Activated CD8-positive, alpha-beta memory T cell treated with anti-CD3 and anti-CD28 coated beads, Interleukin-2, amount 50 U/mL, for 4 hours (primary cell): ENCODE results near the gene BCL2L14.

Experiments used
- DNase-seq: peaks from one replicate; pipeline ENCODE4 v3.0.0-alpha.2; 2020

BCL2L14 gene

GRCh38 chr12:12070674-12071656 is at the start of gene BCL2L14:
TSS of gene BCL2L14 (plus strand) at chr12:12070939. CDS start at chr12:12079306, 8,367 bp downstream.
- no peak for DNase-seq

GRCh38 chr12:12022306-12022936 is 48.3 kb upstream of the BCL2L14 start:
- DNase-seq, result no peak

GRCh38 chr12:12023456-12023855 is 47.3 kb upstream of the BCL2L14 start:
- DNase-seq, result no peak

GRCh38 chr12:12024911-12025682 is 45.6 kb upstream of the BCL2L14 start:
- DNase-seq, result no peak

GRCh38 chr12:12025799-12026386 is 44.8 kb upstream of the BCL2L14 start:
- DNase-seq, result no peak

- no peak for DNase-seq
These were observed 41.9 kb upstream of the BCL2L14 start for GRCh38 chr12:12028668-12029402.

GRCh38 chr12:12029653-12030052 is 41.1 kb upstream of the BCL2L14 start:
- no peak for DNase-seq

- DNase-seq, result no peak
These were observed 38.4 kb upstream of the BCL2L14 start for GRCh38 chr12:12032260-12032791.

- DNase-seq, result peak; percentile 75
These were observed 37.6 kb upstream of the BCL2L14 start for GRCh38 chr12:12032851-12033797.

GRCh38 chr12:12033824-12034223 is 36.9 kb upstream of the BCL2L14 start:
- DNase-seq, result no peak

- no peak for DNase-seq
These were observed 36.4 kb upstream of the BCL2L14 start for GRCh38 chr12:12034344-12034743.

- DNase-seq, result no peak
These were observed 35.5 kb upstream of the BCL2L14 start for GRCh38 chr12:12035229-12035628.

- no peak for DNase-seq
These were observed 33.8 kb upstream of the BCL2L14 start for GRCh38 chr12:12036901-12037300.

- no peak for DNase-seq
These were observed 30.8 kb upstream of the BCL2L14 start for GRCh38 chr12:12039897-12040296.

- DNase-seq, result no peak
These were observed 24.3 kb upstream of the BCL2L14 start for GRCh38 chr12:12046401-12046800.

- no peak for DNase-seq
These were observed 23.1 kb upstream of the BCL2L14 start for GRCh38 chr12:12047682-12048081.

GRCh38 chr12:12048266-12048665 is 22.5 kb upstream of the BCL2L14 start:
- DNase-seq, result no peak

GRCh38 chr12:12048714-12049113 is 22.0 kb upstream of the BCL2L14 start:
- DNase-seq, result no peak

GRCh38 chr12:12051668-12052067 is 19.1 kb upstream of the BCL2L14 start:
- DNase-seq, result no peak

GRCh38 chr12:12054993-12055392 is 15.7 kb upstream of the BCL2L14 start:
- no peak for DNase-seq

- DNase-seq, result no peak
These were observed 13.8 kb upstream of the BCL2L14 start for GRCh38 chr12:12056951-12057350.
